ENCODE results near the gene AGRN.

AGRN gene

DNA sequence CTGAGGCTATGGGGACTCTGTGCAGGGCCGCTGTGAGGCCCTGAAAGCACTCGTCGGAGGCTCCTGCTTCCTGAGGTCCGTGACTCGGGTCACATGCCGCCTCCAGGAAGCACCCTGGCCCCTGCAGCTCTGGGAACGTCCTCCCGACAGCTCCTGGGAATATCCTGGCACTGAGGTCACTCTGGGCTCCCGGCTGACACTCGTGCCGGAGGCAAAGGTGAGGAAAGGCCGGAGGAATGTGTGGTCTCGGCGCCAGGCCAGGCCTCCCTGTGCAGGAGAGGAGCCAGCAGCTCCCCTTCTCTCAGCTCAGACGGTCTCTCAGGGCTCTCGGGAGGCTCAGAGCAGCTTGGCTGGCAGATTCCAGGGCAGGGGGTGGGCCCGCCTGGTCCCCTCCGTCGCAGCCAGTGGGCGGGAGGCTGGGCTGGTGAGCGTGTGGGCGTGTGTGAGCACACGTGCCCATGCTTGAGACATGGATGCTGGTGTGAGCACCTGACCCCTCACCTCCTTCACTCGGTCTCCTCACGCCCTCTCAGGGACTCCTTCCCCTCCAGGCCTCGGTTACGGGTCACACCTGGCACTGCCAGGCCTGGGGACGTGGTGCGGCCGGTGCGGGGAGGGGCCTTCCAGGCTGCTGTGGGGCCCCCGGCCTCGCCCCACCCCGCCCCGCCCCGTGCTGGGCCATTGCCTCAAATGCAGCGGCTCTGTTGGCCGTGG, 59.6 kb downstream of the AGRN start:
- FAIRE-seq: peak; percentile 53
- peak; percentile 84 for DNase-seq (ENCODE audit: low spot score)

DNA sequence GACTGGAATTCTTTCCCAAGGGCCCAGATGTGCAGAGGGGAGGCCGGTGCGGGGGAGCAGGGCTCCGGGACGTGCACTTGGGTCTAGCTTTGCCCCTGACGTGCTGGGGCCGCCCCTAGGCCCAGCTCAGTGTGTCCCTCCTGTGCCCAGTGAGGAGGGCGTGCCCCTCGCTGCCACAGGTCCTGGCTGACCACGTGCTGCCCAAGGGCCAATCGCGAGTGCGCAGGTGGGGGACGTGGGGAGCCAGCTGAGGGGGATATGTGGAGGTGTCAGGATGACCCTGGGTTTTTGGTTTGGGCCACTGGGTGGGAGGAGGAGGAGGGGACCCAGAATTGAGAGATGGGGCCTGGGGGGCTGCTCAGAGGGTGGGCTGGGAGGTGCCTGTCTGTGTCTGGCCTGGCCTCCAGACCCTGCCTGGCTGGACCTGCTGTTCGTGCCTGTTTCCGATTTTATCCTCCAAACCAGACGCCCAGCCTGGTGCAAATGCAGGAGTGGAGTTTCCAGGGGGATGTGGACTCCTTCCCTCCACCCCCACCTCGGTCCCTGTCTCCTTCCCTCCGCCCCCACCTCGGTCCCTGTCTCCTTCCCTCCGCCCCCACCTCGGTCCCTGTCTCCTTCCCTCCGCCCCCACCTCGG, 60.3 kb downstream of the AGRN start:
- DNase-seq (ENCODE audit: low spot score) (peak; percentile 63), FAIRE-seq (no peak)

- DNase-seq (ENCODE audit: low spot score) (no peak), FAIRE-seq (no peak)
Observed at GRCh38 chr1:1080951-1081310, 61.0 kb downstream of the AGRN start.

GRCh38 chr1:1081311-1082238, 61.7 kb downstream of the AGRN start:
- FAIRE-seq: no peak
- no peak for DNase-seq (ENCODE audit: low spot score)

GRCh38 chr1:1082239-1082775, 62.4 kb downstream of the AGRN start:
- no peak for DNase-seq (ENCODE audit: low spot score)
- FAIRE-seq: no peak

DNA sequence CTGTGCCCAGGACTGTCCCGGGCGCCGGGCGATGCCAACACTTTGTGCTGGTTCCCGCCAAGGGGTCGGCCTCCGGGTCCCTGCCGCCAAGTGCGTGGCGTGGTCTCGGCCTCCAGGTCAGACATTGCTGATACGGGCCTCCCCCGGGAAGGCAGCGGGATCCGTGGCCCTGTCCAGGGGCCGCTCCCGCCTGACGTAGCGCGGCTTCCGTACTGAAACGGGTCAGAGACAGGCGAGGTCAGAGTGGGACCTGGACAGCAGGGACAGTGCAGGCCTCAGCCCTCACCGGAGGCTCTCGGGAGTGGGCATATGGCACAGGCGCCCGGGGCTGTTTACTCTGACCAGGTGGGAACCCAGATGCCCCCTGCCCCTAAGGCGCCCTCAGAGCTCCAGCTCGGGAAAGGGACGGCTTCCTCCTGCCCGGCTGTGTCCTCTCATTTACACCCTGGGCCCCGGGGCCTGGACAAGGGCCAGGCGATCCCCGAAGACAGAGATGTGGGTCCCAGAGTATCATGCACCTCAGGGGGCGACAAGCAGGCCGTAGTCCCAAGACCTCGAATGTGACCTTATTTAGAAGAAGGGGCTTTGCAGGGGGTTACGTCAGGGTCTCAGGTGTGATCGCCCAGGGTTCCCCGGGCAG, 63.0 kb downstream of the AGRN start:
- FAIRE-seq: no peak

GRCh38 chr1:1083416-1084371, 63.8 kb downstream of the AGRN start:
- FAIRE-seq (no peak), DNase-seq (ENCODE audit: low spot score) (no peak)

More for the DNA sequence above, 63.0 kb downstream of the AGRN start:
- DNase-seq (ENCODE audit: low spot score): no peak

DNA sequence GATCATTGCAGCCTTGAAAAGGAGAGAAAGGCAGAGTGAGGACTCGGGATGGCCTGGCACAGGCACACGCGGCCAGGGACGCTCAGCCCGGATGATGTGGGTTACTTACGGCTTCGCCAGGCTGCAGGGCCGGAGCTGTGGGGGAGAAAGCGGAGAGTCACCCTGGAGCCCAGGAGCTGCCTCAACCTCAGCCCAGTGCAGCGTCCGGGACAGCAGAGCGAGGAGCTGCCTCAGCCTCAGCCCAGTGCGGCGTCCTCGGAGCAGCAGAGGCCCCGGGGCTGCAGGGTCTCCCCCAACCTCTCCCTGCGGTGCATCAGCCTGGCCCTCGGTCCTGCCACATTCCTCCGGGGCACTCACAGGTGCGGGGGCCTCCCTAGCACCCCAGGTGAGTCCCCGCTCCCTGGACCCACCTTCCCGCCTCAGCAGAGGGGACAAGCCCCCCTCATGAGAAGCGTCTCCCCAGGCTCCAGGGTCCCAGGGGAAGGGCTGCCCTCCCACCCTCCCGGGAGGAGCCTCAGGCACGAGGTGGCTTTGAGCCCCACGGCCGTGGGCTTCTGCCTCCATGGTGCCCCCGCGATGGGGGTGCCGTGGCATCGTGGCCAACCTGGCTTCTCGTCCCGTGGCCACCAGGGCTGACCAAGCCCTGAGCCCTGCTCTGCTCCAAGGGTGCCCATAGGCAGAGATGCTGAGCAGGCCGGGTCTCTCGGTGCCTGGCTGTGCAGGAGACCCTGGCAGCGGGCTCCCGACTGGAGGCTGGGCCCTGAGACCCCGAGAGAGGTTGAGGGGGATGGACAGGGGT, 64.7 kb downstream of the AGRN start:
- no peak for DNase-seq (ENCODE audit: low spot score)
- FAIRE-seq: no peak

DNA sequence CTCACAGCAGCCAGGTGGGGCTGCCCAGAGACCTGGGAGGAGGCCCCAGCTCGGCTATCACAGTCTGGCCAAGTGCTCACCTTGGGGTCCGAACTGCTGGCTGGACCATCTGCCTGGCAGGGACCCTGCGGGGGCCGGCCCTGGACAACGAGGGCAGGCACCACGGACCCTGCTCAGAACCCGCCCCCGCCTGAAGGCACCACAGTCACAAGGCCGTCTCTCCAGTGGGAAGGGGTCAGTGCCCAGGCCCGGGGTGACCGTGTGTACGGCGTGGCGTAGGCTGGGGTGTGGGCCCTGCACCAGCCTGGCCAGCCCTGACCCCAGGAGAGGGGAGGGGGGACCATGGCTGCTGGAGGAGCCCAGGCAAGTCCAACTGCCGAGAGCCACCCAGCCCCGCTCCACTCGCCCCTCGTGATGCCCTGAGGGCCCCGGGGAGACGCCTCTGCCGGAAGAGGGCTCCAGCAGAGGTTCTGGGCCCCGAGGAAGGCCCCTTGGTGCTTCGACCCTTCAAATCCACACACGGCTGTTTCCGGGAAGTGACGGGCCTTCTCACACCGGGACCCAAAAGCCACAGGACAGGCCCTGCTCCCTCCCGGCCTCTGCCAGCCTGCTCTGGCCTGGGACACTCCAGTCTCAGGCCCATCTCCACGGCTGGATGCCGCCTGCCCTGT, 65.4 kb downstream of the AGRN start:
- FAIRE-seq (no peak), DNase-seq (ENCODE audit: low spot score) (no peak)

- FAIRE-seq: no peak
- no peak for DNase-seq (ENCODE audit: low spot score)
Observed at GRCh38 chr1:1085911-1086841, 66.3 kb downstream of the AGRN start.

DNA sequence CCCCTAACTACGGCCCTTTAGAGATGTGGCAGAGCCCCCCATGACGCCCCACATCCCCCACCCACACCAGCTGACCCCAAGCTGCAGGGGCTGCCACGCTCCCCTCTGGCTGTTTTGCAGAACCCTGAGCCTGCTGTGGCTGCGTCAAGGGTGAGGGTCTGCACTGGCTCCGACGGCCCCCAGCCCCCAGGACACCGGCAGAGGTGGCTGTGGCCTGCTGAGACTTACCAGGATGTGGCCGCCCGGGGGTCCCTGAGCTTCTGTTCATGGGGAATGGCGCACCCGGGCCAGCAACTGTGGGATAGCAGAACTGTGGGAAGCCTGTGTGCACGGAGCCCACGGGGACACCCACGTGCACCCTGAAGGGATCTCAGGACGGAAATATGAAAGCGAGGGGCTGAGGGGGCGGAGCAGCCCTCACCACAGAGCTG, 67.0 kb downstream of the AGRN start:
- DNase-seq (ENCODE audit: low spot score): no peak
- FAIRE-seq: no peak

GRCh38 chr1:1087351-1088028, 67.6 kb downstream of the AGRN start:
- no peak for FAIRE-seq
- no peak for DNase-seq (ENCODE audit: low spot score)

DNA sequence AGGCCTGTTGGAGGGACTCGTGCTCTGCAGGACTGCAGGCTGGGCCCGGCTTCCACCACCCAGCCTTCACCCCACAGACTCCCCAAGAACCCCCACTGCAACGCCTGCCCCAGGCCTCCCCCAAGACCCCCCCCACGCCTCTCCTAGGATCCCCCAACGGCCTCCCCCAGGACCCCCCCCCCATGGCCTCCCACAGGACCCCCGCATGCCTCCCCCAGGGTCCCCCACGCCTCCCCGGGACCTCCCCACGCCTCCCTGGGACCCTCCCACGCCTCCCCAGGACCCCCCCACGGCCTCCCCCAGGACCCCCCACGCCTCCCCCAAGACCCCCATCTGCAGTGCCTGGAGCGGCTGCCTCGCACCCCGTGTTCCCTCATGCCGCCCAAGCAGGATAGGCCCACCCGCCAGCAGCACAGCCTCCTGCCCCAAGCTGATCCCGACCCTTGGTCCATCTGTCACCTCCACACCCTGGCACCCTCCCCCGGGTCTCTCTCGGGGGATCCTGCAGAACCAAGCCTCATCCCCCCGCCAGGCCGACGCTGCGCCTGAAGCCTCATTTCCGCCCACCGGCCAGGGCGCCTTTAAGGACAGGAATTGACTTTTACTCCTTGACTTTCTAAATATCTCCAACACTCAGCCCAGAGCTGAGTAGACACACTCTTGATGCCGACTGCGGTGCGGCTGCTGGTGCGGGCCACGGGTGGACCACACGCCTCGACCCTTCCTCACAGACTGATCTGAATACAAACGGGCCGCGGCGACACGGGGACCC, 68.3 kb downstream of the AGRN start:
- DNase-seq (ENCODE audit: low spot score) (no peak), FAIRE-seq (no peak)

DNA sequence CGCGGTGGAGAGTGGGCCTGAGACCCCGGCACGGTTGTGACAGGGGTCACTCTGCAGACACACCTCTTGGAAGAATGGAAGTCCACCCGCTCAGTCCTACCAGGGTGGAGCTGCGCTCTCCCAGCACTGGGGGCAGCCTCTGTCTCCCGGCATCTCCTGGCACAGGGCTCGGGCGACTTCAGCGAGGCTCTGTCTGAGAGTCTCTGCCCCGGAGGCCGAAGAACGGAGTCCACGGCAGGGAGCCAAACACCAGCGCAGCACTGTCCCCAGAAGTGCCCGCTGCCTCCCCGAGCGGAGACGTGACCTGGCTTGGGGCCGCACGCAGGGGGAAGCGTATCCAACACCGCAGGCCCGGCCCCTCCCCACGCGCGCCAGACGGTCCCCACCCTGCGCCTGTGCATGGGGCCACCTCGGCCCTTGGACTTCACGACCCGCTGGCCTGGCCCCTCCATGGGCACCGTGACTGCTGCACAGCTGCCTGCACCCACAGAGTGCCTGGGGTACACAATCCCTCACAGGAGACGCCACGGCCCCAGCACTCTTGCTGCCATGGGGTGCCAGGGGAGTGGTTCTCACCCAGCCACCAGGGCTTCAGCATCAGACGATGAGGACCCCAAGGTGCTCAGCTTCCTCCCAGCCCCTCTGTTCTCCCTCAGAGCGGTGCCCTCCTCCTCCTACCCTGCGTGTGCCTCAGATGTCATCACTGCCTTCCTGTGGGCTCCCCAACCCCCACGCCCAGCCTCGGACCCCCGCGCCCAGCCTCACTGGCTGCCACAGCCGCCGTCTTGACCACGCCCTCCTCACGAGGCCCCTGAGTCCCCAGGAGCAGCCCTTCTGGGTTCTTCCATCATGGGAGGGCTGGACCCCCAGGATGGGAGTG, 69.1 kb downstream of the AGRN start:
- DNase-seq (ENCODE audit: low spot score) (no peak), FAIRE-seq (no peak)

- no peak for DNase-seq (ENCODE audit: low spot score)
- no peak for FAIRE-seq
Observed at GRCh38 chr1:1089731-1090423, 70.0 kb downstream of the AGRN start.
